Measurements from ENCODE around the gene HIVEP3.

The HIVEP3 gene

DNA sequence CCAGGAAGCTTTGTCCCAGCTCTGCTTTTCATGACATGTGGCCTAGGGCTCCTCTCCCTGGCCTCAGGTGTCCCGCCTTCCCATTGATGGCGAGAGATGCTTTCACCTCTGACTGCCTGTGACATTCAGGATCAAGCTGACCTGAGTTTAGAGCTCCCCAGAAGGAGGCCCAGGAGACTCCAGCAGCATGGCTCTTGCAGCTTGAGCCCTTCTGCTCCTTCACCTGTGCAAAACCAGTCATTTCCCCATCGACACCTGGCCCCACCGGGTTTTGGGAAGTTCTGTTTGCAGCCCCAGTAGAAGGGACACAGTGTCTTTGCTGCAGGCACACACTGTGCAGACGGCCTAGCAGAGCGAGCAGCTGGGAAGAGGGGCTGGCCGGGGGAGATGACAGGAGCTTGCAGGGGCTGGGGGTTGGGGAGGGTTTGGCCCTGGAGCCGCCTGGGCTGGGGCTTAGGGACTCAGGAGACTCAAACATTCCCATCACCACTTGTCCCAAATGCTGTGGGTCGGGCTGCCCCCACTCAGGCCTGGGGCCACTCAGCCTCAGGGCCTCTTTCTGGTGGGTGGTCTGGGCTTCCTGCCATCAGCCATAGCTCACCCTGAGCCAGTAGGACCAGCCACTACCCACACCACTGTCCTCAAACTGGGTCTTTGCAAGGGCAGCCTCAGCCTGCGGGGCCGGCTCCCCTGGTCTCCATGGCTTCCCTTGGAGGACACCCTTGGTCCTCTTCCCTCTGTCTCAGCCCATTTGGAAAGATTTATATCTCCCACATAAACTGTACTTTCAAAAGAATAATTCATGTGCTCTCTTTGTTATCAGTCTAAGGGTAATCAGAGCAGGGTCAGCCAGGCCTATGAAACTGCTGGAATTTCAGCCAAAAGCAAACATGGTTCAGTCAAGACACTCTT, 430.4 kb downstream of the HIVEP3 start:
- no peak for DNase-seq

DNA sequence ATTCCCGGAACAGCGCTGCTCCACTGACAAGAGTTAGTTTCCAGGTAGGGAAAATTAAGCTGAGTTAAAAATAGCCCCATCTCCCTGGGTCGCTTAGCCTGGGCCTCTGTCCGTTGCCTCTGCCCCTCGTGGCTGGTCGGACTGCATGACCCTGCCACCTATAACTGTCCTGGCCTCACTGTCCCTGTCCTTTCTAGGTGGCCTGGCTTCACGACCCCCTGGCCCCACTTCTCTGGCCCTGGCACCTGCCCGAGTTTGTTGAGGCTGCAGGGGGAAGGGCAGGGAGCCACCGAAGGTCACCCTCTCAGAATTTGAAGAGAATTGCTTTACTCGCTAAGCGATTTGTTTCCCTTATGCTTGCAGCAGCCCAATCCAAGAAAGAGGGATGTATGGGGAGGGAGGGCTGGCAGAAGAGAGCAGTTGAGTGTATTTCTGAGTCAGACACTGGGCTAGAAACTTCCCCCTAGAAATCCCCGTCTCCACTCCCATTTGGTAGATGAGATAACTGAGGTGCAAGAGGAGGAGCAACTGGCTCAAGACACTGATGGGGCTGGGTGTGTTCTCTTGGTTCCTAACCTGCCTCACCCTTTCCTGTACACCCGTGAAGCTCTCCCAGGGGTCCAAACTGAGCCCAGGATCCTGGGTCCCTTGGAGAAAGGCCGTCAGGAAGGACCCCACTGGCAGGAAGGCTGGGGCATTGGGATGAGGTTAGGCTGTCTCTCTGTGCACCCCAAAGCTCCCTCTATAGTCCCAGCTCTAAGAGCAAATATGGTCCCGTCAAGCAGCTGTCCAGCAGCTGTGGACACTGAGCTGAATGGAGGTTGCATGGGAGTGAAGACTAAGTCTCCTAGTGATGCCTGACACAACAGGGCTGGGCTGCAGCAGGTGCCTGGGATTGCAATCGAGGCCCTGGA, 431.3 kb downstream of the HIVEP3 start:
- DNase-seq, result no peak

DNA sequence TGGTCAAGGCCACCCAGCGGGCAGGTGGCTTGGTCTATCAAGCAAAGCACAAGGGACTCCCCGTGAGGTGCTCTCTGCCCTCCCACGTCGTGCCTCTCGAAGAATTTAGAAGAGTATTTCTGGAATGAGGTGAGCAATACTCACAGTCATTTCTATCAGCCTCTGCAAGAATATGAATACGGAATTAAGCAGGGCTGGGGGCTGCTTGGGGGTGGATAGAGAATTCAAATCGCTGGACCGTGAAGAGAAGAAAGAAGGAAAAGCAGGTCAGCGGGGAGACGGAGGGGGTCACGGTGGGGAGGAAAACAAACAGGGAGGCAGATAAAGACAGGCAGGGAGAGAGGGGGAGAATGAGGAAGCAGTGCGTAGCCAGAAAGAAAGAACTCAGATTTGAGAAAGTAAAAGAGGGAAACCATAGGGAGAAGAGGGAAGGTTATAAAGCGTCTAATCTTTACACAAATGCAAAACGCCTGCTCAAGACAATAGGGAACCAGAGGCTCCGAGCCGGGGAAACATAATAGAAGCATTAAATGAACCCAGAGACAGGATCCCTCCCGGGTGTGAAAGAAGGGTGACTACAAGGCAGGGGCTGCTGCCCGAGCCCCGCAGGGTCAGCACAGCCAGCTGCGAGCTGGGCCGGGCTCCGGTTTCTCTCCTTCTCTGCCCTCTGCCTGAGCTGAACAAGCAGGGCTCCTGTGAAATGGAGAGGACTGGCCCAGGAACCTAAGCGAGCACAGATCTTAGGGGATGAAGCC, 432.2 kb downstream of the HIVEP3 start:
- DNase-seq, result no peak

DNA sequence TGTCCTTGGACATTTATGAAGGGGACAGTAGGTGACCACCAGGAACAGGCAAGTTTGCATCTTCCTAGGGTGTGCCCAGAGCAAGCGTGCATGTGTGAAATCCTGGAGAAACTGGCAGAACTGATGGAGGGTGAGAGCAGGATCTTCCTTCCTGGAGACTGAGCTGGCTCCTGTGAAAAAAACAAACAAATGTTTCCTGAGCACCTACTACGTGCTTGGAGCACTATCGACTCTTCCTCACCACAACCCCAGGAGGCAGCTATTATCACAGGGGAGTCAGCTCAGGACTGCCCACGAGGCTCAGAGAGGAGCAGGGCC, 432.7 kb downstream of the HIVEP3 start:
- no peak for DNase-seq

DNA sequence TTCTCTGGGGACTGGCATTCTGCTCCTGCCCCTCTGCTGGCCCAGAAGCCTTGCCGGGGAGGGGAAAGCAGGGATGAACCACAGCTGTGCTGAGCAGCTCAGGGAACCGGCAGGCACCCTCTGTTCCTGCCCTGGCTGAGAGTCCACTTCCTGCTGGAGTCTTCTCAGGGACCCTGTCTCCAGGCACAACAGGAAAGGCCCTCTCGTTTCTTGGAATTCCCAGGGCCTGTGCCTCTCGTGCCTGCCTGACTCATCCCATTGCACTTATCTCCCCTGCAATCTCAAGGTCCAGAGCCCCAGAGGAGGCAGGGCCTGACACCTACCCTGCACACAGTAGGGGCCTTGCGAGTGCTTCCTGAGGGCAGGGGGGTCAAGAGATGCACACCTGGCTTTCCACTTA, 433.1 kb downstream of the HIVEP3 start:
- DNase-seq, result no peak

DNA sequence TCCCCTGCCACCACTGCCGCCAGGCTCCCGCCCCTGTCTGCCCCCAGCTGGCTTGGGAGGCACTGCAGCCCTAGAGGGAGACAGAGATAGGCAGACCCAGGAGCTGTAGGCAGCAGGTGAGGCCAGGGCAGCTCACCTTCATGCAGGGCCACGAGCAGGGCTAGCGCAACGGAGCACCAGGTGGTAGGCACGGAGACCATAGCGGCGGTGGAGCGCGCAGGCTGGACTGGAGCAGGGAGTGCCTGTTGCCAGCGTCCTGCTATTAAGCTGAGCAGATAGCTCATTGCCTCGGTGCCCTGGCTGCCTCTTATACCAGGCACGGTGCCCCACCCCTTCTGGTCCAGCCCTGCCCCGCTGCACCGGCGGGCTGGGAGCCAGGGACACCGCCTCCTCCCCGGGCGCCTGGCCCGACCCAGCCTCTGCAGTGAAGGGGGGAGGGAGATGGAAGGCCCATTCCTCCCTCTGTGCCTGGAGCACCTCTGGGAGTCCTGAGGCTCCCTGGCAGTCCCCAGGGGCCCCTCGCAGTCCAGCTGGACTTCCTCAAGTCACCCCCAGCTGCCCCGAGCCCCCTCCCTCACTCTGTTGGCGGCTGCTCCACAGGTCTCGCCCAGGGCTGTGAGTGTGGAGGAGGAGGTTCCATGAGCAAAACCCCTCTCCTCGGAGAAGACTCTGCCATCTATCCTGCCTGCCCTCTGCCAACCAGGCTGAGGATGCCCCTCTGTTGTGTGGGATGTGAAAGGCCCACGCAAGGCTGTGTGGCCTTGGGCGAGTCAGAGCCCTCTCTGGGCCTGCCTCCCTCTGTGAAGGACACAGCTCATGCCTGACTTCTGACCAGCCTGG, 434.1 kb downstream of the HIVEP3 start, which contains the start of gene EDN2:
Gene EDN2, minus strand, starts transcription at position 282 of the 840 bp plus-strand sequence. Its CDS starts 82 bp downstream, at position 200.
- DNase-seq, result no peak

DNA sequence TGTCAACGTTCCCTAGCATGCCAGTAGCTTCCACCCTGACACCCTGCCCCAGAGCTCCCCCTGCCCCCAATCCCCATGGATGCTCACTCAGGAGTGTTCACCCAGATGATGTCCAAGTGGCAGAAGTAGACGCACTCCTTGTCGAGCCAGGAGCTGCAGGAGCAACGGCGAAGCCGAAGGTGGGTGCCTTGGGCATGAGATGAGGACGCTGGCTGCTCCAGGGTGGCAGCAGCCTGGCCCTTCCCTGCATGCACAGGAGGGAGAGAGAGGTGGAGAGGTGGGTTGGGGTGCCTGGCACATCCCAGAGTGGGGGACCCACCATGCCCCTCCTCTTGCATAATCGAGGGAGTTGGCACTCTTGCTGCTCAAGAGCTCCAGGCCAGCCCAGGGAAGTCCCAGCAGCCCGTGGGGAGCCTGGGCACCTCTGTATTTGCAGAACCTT, 434.7 kb downstream of the HIVEP3 start:
- no peak for DNase-seq

DNA sequence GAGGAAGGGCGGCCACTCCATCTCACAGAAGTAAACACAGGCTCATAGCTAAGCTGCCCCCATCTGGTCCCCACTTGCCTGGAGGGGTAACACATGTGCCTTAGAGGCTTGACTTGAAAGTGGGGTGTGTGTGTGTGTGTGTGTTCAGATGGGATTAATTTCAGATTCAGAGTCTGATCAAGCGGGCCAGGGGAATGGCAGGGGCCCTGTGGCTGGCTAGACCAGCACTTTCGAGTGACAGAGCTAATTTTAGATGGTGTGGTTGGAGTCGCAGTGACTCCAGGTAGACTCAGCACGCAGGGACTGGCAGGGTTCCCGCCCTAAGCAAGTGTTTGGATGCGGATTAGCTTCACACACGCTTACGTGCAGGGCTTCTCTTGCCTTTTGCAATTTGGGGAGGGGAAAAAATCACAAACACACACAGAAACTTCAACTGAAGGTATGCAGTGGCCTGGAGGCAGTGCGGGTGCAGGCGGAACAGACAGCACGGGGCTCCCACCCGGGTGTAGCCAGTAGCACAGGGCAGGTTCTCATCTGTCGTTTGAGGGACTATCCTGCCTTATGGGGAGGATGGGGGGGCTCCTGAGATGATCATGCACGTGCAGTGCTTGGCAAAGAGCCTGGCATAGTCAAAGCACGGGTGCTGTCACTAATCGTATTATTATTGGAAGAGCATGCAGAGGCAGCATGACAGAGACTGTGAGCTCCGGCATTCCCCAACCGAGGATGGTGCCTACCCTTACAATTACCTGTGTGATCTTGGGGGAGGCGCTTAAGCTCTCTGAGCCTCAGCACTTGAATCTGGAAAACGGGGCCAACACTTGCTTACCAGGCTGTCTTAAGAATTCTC, 435.5 kb downstream of the HIVEP3 start:
- no peak for DNase-seq

DNA sequence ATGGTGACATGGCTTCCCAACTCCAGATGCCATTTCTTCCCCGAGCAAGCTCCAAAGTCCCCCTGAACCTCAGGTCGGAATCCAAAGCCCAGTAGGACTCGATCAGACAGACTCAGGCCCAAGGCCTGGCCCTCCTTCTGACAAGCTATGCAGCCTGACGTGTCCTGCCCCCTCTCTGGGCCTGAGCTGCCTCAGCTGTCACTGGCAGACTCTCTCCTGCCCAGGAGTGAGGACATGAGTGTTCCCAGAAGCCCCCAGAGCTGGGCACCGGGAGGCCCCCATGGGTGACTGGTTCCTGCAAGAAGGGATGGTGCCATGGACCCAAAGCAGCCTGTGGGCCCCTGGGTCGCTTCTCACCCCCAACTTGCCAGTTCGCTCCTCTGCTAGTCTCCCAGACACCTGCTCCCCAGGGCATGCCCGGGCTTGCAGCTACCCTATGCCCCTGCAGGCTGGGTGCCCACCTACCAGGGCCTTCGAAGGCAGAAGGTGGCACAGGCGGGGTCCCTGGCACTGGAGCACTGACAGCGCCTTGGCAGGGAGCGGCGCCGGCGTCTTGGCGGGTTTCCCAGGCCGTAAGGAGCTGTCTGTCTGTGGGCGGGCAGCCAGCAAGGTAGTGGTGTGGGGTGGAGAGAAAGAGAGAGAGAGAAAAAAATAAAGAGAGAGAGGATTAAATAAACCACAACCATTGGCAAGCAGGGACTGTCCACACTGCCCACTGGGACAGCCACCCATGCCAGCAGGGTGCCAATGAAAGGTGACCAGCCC, 436.5 kb downstream of the HIVEP3 start:
- DNase-seq, result no peak

DNA sequence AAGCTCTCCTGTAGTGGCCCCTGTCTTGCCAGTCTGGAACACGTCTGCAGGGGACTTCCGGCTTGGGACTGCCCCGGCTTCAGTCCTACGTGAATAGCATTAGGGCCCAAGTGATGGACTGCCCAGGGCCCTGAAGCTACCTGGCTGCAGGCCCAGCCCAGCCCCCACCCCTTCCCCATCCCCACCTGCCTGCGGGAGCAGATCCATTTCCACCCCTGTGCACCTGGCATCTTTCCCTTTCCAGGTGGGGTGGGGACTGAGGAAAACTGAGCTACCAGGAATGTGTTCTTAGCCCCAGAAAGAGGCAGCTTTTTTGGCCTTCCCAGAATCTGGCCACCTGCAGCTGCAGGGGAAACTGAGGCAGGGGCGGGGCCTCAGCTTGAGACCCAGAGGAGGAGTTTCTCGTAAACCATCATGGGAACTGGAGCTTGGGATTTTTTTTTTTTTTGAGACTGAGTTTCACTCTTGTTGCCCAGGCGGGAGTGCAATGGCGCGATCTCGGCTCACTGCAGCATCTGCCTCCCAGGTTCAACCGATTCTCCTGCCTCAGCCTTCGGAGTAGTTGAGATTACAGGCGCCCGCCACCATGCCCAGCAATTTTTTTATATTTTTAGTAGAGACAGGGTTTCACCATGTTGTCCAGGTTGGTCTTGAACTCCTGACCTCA, 437.5 kb downstream of the HIVEP3 start:
- no peak for DNase-seq

DNA sequence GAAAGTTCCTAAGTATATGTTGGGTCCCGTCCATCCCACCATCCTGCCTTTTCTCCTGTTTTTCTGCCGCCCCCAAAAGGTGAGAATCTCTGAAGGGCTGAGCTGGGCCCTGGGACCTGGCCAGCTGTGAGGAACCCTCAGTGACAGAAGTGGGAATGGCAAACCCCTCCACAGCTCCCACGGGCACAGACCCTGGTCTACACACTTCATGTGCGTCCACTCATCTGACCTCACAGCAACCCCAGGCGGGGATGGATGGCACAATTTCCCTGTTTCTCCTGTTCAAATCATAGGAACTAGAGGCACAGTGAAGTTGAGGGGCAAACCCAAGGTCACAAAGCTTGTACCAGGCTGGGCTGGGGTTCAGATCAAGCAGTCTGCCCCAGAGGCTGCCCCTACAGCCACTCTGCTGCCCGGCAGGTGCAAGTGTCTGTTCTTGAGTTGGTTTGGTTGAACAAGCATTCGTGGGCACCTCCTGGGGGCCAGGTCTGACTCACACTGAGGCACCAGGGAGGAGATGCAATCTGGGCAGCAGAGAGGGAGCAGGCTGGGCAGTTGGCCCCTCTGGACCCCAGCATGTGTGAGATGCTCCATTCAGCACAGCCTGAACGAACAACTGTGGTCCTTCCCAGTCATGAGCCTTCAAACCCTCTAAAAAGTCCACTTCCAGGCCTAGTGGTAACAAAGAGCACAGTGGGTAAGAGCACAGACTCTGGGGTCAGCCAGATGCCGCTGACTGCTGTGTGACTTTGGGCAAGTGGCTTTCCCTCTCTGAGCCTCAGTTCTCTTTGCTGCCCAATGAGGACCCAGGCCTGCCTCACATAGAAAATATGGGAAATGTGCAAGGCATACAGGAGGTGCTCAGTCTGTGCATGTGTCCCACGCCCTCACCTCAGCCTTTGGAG, 438.3 kb downstream of the HIVEP3 start:
- DNase-seq, result no peak

DNA sequence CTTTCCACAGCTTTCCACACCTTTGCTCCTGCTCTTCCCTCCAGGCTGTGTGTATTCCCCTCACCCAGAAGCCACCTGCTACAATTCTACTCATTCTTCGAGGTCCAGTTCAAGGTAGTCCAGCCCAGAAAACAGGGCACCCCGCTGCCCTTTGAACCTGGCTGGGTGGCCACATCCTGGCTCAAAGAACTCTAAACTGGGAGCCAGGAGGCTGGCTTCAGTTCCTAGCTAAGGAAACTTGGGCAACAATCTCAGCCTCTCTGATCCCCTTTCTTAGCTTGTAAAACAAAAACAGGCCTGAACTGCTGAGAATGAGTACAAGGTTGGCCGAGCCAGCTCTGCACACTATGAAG, 438.9 kb downstream of the HIVEP3 start:
- no peak for DNase-seq

DNA sequence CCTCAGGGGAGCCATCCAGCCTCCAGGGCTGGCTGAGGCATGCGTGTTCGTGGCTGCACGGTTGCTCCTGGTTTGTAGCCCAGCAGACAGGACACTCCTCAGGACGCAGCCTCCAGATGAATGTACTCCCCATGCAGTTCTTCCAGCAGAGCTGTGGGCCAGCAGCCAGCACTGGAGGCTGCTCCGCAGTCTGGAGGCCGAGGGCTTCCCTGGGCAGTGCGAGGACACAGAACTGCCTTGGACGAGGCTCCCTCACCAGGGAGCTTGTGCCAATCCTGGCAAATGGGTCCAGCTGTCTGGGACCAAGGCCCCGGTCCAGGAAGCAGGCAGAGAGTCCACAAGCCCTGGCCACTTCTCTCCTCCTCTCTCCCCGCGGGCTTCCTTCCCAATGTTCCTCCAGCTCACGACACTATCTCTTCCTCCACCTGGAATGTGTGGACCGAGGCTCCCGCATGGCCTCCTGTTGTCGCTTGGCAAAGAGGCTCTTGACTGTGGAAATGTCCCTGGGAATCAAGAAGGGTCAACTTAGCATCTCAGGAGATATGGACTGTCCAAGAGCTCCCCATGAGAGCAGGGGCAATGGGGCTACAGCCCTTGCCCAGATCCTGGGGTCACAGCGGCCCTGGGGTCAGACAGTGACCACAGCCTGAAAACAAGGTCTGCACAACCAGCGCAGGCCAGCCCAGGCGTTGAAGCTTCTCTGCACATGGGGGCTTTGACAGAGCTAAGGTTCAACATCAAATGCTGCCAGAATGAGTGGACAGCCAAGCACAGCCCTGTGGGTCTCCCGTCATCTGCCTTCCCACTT, 439.5 kb downstream of the HIVEP3 start:
- no peak for DNase-seq

DNA sequence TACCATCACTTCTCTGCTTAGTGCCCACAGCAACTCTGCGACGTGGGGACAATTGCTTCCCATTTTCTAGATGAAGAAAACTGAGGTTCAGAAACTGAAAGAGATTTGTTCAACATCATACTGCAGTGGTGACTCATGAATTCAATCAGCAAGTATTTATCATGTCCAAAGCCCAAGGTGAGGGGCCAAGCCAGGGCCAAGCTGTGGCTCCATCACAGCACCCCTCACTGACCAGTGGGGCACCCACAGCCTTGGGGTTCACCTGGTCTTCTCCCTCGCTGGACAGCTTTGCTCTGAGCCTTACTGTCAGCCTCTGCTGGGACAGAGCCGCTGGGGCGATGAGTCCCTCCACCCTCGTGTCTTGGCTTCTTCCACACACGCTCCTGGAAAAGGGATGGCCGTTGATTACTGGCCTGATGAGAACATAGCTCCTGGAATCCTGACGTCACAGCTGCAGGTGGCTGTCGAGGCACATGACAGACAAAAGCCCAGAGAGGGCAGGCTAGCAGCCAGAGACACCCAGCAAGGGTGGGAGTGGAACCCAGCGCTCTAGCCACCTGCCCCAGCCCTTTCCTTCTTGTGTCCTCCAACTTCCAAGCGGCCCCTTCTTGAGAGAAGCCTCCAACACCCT, 440.5 kb downstream of the HIVEP3 start:
- no peak for DNase-seq

DNA sequence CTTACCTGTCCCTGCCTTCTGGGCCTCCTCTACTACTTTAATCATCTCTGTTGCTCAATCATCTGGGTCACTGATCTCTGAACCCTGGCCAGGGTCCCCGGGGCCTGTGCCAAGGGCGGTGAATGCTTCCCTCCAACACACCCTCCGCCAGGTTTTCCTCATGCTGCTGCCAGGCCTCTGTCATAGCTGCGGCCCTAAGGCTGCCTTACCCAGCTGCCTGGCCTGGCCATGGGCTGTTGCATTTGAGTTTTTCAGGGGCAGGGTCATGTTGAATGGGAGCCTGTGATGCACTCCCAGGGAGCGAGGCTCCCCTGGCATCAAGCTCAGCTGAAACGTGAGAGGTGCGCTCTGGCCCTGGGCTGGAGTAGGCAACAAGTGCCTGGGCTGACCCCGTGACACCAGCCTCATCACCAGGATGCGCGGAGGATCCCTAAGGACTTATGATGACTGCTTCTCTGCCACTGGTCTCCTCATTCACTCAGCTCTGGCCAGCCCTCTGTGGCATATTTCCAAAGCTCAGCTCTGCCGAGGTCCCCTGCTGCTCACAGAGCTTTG, 441.8 kb downstream of the HIVEP3 start:
- no peak for DNase-seq

DNA sequence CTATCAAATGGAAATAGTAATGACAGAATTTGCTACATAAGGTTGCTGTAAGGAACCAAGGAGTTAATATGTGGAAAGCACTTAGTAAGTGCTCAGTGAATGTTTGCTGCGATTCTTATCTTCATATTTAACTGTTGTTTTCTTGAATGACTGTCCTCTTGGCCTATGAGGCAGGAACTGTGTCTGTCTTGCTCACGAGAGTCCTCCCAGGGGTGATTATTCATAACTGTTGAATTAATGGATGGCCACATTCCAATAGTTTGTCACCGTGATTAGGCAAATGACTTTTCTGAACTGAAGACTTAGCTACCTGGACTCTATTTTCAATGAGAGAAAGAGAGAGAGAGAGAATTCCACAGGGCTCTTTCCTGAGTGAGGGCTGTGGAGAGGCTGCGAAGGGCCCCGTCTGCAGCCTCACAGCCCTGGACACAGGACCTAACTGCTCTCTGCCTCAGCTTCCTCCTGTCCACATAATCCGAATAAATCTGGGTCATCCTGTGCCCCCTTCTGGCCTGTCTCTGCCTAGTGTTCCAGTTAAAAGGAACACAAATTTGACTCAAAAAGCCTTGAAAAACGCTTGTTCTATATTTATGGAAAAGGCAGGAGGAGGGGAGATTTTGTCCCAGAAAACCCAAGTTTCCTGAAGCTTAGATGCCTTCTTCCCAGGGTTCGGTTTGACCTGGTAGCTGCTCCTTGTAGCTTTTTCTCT, 442.7 kb downstream of the HIVEP3 start:
- no peak for DNase-seq

All from stimulated activated CD4-positive, alpha-beta T cell treated with anti-CD3 and anti-CD28 coated beads, Interleukin-4, amount 100 ng/mL, for 1 hour (primary cell).